NCI-H187 (cell line): ENCODE measurements around the gene SLC1A5.
A peak's percentile ranks its signal among the peaks of the same experiment; 100 is the strongest.
"Not testable (repeated sequence)": the region's sequence is repeated elsewhere in the genome, so short reads cannot be mapped to it uniquely, and the experiment has no call there.

Experiments used
- DNase-seq, 2 experiments: peaks; one replicate each; lab custom pipeline; 2025; lab: John Stamatoyannopoulos, UW

The SLC1A5 gene

GRCh38 chr19:46798713-46799112 is 10.3 kb upstream of the SLC1A5 start:
- DNase-seq = no peak

GRCh38 chr19:46797881-46798280 is 9.5 kb upstream of the SLC1A5 start:
- no peak for DNase-seq

- DNase-seq = no peak
Observed at GRCh38 chr19:46791944-46792343, 3.5 kb upstream of the SLC1A5 start.

GRCh38 chr19:46789371-46789770 is 977 bp upstream of the SLC1A5 start:
- no peak for DNase-seq

- DNase-seq = no peak
Observed at GRCh38 chr19:46788968-46789338, 559 bp upstream of the SLC1A5 start.

- DNase-seq = peak in 1 of 2 experiments; percentile 59
Observed at GRCh38 chr19:46787331-46788261, 798 bp downstream of the SLC1A5 start.

- DNase-seq = no peak
Observed at GRCh38 chr19:46787040-46787330, 1.4 kb downstream of the SLC1A5 start.

- no peak for DNase-seq
Observed at GRCh38 chr19:46786236-46787039, 2.0 kb downstream of the SLC1A5 start.

GRCh38 chr19:46785980-46786235 is 2.5 kb downstream of the SLC1A5 start:
- DNase-seq = no peak

- DNase-seq = no peak
Observed at GRCh38 chr19:46785054-46785979, 3.1 kb downstream of the SLC1A5 start.

GRCh38 chr19:46784262-46785053 is 3.9 kb downstream of the SLC1A5 start:
- DNase-seq = no peak

- DNase-seq = peak; percentile 46 to 49
Observed at GRCh38 chr19:46783670-46784069, 4.7 kb downstream of the SLC1A5 start.

GRCh38 chr19:46782355-46783019 is 5.9 kb downstream of the SLC1A5 start:
- no peak for DNase-seq

- DNase-seq = not testable (repeated sequence)
Observed at GRCh38 chr19:46777956-46778645, 10.3 kb downstream of the SLC1A5 start.

- DNase-seq = no peak
Observed at GRCh38 chr19:46776927-46777911, 11.2 kb downstream of the SLC1A5 start.

- no peak for DNase-seq
Observed at GRCh38 chr19:46775642-46776258, 12.6 kb downstream of the SLC1A5 start.

- no peak for DNase-seq
Observed at GRCh38 chr19:46773018-46773399, 15.4 kb downstream of the SLC1A5 start.

- no peak for DNase-seq
Observed at GRCh38 chr19:46772170-46773017, 16.0 kb downstream of the SLC1A5 start.
